GM18498 (cell line): ENCODE results near the gene LSS.
"Not testable (repeated sequence)": the region's sequence is repeated elsewhere in the genome, so short reads cannot be mapped to it uniquely, and the experiment has no call there.

Experiments used
- ATAC-seq: cut with Tn5 transposase; IDR thresholded peaks from one replicate; pipeline ENCODE4 v1.9.1; 2021; ENCODE audit warnings: mild to moderate bottlenecking, moderate library complexity; ENCODE audit not compliant: unreplicated experiment

LSS gene

DNA sequence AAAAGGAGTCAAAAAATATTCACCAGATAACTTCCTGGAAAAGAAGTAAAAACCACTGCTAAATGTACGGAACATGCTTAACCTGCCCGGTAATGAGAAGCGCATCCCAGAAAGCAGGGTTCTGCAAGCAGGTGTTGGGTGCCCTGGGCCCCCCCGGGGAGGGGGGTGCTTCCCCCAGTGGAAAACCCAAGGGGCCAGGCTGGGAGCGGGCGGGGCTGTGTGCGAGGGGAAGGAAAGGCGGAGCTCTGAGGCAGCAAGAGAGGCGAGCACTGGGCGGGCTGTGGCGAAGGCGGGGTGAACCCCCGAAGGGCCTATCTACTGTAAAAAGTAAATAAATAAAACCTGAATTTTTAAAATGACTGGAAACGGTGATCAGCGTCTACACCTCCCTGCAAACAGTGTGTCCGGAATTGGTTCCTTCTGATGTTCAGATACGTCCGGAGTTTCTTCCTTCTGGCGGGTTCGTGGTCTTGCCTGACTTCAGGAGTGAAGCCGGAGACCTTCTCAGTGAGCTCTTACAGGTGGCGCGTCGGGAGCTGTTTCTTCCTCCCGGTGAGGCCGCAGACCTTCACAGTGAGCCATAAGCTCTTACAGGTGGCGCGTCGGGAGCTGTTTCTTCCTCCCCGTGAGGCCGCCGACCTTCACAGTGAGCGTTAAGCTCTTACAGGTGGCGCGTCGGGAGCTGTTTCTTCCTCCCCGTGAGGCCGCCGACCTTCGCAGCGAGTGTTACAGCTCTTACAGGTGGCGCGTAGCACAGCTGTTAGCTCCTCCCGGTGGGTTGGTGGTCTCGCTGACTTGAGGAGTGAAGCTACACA is 86.6 kb downstream of the LSS start:
- no peak for ATAC-seq

DNA sequence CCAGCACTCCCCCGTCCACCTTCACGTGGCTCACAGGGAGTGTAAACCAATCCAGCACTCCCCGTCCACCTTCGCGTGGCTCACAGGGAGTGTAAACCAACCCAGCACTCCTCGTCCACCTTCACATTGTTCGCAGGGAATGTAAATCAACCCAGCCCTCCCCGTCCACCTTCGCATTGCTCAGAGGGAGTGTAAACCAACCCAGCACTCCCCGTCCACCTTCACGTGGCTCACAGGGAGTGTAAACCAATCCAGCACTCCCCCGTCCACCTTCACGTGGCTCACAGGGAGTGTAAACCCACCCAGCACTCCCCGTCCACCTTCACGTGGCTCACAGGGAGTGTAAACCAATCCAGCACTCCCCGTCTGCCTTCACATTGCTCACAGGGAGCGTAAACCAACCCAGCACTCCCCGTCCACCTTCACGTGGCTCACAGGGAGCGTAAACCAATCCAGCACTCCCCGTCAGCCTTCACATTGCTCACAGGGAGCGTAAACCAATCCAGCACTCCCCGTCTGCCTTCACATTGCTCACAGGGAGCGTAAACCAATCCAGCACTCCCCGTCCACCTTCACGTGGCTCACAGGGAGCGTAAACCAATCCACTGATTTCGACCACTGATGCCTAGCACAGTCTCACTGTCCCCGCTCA is 88.1 kb downstream of the LSS start:
- ATAC-seq = not testable (repeated sequence)

DNA sequence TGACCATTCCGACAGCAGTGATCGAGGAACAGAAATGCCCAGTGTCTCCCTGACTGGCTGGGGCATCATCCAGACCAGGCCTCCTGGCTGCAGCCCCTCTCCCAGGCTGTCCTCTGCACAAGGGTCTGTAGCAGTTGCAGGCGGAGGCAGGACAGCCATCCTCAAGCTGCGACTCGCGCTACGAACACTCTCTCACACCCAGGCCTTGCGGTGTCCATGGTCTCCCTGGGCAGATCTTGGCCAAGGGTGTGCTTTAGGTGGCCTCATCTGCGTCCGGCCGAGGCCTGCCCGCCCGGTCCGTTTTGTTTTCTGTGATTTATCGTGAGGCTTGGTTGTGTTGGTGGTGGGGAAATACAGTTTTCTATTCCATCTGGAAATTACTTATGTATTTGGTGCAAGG is 88.9 kb downstream of the LSS start:
- ATAC-seq = no peak

DNA sequence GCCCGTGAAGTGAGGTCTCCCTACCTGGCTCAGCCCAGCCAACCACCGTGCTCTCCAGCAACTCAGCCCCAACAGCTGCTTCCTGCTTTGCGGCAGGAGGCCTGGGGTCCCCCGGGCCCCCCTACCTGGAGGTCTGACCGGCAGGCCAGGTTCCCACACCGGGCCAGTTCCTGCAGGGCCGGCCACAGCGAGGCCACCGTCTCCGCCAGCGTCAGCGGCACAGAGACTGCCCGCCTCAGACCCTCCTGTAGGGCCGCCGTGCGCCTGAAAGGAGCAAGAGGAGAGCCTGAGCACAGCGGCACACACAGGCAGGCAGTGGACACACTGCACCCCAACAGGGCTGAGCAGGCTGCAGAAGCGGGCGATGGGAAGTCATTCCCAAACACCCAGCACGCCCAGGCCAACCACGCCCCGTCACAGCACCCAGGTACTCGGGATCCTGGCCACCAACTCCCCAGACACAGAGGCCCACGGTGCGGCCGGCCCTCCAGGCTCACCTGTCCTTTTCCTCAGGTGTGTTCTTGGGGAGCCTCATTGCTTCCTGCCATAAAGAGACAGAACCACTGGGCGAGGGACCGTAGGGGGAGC is 90.1 kb downstream of the LSS start:
- ATAC-seq = no peak
